Islet of Langerhans (tissue), 1 donor: ENCODE results near the gene DNAH1.
"Not testable (repeated sequence)": the region's sequence is repeated elsewhere in the genome, so short reads cannot be mapped to it uniquely, and the experiment has no call there.

Source experiments
- FAIRE-seq: peaks from one replicate; lab custom pipeline; 2011; peaks lifted over from hg19 to GRCh38; lab: Jason Lieb, UNC

The DNAH1 gene

DNA sequence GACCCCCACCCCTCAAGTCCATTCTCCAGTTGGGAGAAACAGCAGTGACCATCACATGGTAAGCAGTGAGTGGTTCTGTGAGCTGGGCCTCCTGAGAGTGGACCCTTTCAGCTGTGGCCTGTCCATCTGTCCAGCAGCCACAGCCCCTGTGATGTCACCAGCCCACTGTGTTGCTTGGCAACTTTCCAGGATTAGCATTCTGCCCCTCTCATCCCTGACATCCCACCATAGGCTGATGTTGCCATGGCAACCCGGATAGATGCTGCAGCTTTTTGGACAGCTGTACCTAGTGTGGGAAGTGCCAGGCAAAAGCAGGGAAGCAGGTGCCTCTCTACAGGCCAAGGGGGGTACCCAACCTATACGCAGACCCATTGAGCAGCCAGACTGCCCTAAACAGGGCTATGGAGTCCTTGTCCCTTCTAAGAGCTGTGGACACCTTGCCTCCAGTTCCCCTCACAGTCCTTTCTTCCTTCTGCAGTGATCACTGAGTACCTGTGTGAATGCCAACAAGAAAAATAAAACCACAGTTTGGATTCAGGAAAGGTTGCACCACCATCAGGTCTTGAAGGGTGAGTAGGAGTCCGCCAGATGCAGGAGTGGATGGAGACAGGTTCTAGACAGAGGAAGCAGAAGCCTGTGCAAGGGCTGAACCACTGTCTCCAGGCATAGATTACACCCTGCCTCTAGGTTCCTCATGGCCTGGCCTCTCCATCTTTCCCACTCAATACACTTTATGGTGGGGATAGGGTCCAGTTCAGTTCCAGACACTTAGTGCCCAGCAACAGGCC, at the start of gene DNAH1:
Gene DNAH1, plus strand, starts transcription at position 343 of the 788 bp plus-strand sequence. CDS start 6,124 bp downstream, outside the sequence.
- FAIRE-seq, result no peak

DNA sequence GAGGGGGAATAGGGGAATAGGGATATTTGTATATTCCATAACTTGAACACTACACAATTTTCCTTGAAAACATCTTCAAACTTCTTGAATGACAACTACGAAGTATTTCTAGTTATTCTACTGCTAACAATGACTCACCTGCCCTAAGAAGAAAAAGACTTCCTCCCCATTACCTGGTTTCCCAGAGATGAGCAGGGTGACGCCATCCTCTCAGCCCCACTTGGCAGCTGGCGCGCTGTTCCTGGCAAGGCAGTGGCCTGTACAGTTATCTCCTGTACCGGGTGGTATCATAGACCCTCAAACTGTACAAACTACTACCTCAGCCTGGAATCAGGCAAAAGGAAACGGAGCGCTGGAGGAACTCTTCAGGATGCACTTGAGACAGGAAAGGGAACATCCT, 48.1 kb upstream of the DNAH1 start:
- no peak for FAIRE-seq

DNA sequence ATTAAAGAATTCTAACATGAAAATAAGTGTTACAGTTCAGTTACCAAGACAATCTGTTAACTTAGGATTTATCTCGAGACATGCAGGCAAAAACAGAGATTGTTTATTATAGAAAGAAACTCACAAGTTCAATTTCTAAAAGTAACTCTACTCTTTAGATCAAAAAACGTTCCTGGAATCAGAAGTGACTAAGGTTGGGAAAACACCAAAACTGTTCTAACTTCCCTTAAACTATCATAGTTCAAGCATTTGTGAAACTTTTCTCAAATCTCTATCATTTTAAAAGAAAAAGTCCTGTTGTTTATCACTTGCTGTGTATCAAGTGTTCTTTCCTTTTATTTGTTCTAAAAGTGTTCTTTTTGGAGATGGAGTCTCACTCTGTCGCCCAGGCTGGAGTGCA, 46.3 kb upstream of the DNAH1 start:
- FAIRE-seq, result peak; percentile 5

DNA sequence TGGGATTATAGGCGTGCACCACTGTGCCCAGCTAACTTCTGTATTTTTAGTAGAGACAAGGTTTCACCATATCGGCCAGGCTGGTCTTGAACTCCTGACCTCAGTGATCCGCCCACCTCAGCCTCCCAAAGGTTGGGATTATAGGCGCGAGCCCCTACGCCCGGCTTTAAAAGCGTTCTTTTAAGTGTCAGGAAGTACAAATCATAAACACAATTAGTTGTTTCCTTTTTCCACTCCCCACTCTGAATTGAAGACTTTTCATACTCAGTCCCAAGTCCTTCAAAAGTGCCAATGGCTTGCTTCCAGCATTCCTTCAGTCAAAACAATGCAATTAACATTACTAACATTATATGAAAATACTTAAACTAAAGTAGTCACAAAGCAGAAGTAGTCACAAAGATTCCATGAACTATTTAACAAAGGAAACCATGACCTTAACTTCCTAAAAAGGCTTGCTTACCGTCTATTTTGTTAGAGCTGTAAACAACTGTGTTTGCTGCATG, 45.8 kb upstream of the DNAH1 start:
- no peak for FAIRE-seq

DNA sequence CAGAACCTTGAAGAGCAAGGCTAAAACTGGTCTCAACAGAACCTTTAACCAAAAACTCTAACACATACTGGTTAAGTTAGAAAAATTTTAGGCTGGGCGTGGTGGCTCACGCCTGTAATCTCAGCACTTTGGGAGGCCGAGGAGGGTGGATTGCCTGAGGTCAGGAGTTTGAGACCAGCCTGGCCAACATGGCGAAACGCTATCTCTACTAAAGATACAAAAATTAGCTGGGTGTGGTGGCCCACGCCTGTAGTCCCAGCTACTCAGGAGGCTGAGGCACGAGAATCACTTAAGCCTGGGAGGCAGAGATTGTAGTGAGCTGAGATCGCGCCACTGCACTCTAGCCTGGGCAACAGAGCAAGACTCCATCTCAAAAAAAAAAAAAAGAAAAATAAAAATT, 43.9 kb upstream of the DNAH1 start:
- not testable (repeated sequence) for FAIRE-seq

DNA sequence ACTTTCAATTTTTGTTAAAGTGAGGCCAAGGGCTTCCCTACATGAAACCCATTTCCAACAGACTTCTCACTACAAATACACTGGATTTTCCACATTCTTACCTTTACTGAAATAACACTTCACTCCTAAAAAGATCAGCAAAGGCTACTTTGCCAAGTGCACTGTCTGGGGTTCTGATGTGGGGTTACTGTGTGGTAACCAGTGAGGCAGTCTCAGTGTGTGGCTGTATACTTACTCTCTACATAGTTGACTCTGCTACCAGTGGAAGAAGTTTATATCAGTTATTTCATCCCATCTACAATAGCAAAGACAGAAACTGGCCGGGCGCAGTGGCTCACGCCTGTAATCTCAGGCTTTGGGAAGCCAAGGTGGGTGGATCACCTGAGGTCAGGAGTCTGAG, 43.3 kb upstream of the DNAH1 start:
- no peak for FAIRE-seq

DNA sequence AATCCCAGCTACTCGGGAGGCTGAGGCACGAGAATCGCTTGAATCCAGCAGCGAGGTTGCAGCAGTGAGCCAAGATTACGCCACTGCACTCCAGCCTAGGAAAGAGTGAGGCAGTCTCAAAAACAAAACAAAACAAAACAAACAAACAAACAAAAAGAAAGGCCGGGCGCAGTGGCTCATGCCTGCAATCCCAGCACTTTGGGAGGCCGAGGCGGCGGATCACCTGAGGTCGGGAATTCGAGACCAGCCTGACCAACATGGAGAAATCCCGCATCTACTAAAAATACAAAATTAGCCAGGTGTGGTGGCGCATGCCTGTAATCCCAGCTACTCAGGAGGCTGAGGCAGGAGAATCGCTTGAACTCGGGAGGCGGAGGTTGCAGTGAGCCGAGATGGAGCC, 41.3 kb upstream of the DNAH1 start:
- FAIRE-seq, result not testable (repeated sequence)

DNA sequence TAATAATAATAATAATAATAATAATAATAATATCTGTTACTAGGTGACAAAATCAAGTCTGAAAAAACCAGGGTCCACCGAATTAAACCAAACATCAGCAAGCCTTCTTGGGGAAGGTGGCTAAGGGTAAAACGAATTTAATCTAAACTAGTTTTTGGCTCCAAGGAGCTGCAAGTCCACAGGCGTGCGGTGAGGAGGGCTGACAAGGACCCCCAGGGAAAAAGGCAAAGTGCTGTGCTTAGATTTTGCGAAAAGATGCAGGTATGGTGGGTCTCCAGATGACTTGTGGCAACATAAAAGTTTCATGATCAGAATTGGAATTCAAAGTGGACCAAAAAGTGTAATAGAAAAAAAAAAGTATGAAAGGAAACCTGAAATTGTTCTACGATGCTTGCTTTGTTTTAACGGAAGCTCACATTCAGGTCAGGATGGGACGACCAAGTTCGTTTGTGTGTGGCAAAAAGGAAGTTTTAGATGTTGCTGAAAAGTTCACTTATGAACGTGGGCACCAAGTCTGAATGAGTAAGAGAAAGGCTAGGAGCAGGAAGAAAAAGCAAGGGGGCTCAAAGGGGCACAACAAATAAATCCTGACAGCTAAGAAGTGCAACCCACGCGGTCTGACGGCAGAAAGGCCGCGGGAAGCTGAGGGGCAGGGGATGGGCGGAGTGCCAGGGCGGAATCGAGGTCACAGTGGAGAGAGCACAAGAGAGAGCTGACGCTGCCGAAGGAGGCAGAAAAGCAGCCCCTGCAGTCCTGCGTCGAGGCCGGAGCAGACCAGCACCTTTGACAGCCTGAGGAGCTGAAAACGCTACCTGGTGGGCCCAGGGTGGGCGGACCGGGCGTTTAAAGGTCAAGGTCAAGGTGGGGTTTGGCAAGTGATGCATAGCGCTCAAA, 38.8 kb upstream of the DNAH1 start:
- no peak for FAIRE-seq

DNA sequence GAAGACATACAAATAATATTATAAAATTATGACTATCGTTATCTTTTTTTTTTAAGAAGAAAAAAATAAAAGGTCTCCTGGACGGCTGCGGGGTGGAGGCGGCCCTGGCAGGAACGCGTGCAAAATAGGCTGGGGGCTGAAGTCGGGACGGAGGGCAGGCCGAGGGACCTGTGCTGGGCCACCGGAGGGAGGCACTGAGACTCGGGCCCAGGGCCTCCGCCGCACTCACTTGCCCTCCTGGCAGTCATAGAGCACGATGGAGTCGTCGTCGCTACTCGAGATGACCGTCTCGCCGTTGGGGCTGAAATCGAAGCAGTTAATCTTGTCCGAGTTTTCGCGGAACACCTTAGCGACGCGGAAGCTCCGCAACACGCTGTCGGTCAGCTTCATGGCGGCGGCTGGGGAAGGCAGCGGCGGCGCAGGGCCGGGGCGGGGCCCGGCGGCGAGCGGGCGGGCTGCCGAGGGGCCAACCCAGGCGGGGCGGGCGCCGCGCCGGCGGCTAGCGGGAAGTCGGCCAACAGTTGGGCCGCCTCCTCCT, 38.1 kb upstream of the DNAH1 start:
- no peak for FAIRE-seq

DNA sequence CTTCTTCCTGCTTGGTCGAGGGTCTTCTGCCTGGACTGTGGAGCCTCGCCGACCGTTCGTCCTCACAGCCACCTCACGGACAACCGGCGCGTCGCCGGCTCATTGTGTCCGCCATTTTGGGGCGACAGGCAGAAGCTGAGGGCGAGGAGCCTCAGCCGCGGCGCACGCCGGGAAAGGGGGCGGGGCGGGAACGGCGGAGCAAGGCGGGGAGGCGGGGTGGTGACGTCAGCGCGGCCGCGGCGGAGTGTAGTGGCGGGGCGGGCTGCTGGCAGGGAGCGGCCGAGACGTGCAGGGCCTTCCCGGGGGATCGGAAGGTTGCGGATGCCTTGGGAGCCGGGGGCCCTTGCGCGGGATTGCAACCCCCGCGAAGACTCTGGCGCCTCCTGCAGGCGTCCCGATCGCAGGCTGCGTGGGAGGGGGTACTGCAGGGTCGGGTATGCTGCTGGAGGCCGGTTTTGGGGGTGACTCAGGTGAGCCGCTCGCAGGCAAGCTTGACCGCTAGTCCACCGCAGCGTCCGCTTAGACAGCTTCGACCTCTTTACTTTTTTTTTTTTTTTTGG, 37.5 kb upstream of the DNAH1 start, which contains the start of gene WDR82:
Gene WDR82, minus strand, starts transcription at position 140 of the 560 bp plus-strand sequence. CDS start 288 bp downstream, outside the sequence.
- FAIRE-seq, result no peak

DNA sequence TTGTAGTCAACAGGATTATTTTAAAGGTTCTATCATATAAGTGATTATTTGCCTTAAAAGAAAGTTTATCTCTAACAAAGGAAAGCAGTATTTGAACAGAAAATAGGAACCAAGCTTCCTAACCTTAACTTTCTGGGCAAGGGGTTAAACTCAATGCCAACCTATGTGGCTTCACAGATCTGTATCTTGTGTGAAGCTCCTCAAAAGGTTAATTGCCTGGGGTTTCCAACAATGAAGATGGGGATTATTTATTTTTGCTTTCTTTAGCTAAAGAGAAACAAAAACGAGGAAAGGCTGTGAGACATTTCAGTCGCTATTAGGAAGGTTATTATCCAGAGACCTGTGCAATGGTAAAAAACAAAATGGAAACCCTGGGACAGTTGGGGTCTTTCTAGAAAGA, 36.5 kb upstream of the DNAH1 start:
- no peak for FAIRE-seq

DNA sequence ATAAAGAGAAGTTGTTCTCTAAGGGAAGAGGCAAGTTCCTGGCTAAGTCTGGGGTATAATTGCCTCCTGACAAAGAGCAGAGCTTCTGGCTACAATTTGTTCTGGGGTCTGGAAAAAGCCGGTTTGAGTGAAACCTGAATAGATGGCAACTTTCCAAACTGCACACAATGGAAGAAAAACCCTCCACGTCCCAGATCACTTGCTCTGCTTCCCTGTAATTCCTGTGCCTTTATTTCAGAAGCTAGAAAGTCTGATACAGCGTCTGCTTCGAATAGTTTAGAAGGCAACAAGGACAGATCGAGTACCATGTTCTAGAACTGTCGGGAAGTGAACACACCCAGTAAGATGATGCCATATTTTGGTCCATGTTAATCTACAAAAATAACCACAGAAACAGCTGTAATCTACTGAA, 36.1 kb upstream of the DNAH1 start:
- no peak for FAIRE-seq

DNA sequence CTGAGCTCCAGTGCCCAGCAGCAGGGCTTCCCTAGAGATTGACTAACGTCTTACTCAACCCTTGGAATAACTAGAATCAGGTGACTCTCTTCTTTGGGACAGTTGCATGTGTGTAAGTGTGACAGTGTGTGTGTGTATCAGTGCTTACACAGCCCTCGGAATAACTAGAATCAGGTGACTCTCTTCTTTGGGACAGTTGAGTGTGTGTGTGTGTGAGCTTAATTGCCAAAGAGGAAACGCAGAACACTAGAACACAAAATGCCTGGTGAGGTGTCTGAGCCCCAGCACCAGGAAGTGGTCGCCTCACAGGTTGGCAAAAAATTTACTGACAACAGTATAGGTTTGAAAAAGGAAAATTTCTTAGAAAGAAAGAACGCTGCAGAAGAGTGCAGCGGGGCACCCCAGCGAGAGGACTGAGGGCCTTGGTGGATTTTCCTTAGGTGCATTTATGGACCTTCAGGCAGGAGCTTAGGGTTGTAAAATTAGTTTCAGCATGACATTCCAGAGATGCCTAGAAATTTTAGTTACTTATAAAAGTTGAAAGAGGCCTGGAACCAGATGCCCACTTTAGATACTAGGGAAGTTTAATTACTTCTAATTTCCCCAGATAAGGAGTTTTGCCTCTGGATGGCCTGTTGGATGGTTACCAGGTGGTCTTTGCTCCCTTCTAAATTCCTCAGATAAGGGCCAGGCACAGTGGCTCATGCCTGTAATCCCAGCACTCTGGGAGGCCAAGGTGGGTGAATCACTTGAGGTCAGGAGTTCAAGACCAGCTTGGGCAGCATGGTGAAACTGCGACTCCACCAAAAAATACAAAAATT, 33.9 kb upstream of the DNAH1 start:
- FAIRE-seq, result no peak

DNA sequence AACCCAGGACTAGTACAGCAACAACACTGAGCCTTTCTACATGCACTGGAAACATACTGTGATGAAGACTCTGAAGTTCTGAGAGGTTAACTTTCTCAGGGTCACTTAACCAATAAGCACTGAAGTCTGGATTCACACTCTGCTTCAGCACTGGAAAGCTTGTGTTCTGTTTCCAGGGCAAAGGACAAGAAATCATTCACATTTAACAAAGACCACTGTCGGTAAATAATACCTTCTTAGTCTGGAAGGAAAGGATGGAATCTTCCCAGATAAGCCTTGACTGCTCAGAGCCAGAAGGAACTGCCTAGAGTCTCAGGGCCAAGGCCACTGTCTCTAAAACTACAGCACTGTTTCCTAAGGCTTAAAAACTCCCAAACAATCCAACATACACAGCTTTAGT, 32.8 kb upstream of the DNAH1 start:
- no peak for FAIRE-seq

DNA sequence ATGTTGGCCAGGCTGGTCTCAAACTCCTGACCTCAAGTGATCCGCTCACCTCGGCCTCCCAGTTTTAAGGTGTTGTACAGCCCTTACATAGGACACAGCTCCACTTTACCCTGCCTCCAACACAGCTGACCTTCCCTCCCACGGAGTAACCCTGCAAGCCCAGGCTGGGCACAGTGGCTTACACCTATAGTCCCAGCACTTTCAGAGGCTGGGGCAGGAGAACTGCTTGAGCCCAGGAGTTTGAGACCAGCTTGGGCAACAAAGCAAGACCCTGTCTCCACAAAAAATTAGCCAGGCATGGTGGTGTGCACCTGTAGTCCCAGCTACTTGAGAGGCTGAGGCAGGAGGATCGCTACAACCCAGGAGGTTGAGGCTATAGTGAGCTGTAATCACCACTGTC, 32.1 kb upstream of the DNAH1 start:
- not testable (repeated sequence) for FAIRE-seq

DNA sequence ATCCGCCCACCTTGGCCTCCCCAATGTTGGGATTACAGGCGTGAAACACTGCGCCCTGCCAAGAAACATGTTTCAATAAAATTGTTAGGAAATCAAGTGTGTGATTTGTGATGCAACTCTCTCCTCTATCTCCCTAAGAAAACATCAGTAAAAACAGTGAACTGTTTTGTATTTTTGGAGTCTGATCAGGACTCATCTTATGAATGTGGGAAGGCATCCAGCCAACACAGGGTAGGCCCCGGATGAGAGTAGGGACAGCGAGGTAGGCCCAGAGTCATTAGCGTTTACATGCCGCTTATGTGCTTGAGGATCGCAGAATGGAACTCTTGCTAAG, 29.4 kb upstream of the DNAH1 start:
- no peak for FAIRE-seq

DNA sequence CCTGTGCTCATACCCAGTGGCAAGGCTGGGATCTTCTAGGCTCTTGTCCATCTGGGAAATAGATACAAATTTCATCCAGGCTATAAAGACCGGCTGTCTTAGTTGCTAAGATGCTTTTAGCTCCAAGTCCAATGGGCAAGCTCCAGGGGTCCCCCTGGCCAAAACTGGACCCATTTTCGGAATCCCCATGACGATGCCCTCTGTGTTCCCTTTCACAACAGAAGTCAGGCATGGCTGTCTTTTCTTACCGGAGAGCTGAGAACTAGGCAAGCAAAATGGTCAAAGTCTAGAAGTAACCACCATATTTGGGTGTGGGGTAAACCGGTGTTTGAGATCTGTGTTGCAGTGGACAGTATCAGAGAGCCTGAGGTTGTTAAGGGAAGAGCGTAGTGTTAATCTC, 27.4 kb upstream of the DNAH1 start:
- FAIRE-seq, result no peak

DNA sequence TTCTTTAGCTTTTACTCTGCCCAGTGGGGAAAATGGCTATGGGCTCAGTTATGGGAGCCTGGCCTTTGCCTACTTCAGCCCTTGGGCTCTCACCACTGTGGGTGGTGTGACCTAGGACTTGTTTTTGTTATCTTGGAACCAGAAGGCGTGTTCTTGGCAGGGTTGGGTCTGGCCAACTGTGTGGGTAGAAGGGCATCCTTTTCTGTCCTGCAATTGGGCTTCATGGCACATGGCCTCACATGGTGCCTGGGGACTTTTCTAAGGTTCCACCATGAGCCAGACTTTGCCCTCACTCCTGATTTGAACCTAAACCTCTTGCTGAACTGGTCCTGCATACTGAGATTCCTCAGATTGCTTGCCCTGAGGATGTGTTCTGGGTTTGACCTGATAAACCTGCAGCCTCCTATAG, 26.8 kb upstream of the DNAH1 start:
- no peak for FAIRE-seq

DNA sequence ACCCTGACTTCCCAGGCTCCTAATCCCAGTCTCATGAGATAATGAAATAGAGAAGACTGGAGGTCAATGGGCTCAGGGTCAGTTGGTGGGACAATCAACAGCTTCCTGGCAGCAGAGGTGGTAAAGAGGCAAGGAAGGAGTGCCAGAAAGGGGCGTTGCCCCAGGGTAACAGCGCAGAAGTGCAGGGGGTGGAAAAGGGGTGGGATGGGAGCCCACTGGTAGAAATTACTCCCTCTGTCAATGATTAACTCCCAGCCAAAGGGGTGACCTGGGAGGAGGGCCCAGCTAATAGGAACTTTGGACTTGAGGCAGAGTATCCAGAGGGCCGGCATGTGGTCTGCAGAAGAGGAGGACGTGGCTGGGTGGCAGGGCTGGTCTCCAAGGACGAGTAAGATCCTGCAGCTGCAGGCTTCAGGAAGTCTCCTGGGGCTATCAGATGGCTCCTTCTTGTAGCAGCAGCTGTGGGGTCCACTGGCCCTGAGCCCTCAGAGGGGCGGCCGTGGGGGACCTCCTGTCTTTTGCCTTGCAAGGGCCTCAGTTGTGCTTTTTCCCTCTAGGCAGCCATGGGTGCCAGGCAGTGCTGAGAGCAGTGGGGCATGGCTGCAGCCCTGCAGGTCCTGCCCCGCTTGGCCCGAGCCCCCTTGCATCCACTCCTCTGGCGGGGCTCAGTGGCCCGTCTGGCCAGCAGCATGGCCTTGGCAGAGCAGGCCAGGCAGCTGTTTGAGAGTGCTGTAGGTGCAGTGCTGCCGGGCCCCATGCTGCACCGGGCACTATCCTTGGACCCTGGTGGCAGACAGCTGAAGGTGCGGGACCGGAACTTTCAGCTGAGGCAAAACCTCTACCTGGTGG, 26.1 kb upstream of the DNAH1 start:
- no peak for FAIRE-seq

DNA sequence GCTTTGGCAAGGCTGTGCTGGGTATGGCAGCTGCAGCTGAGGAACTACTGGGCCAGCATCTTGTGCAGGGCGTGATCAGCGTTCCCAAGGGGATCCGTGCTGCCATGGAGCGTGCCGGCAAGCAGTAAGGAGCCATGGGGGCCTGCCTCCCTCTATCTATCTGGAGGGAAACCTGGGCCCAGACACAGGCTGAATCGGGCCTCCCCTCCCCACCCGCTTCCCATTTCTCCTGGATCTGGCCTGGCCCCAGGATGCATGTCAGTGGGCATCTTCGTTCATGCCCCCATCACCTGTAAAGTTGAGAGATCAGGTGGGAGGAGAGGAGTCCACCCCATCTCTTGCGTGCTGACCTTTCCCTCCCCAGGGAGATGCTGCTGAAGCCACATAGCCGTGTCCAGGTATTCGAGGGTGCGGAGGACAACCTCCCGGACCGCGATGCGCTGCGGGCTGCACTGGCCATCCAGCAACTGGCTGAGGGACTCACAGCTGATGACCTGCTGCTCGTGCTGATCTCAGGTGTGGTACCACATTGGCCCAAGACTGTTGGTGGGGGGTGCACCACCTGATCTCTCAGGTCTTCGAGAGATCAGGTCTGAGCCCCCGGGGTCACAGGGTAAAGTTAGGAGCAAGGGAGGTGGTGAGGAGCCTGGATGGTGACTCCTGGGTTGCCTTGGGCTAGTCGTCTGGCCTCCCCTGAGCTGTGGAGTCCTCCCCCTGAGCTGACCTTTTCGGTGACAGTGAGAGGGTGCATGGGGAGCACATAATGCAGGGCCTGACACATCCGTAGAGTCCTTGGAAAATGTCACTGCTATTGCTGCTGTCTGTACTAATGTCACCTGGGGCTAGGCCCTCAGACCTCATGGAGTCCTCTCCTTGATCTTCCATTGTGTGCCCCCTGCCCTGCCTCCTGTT, 25.3 kb upstream of the DNAH1 start:
- FAIRE-seq, result no peak
